Measurements from ENCODE around the gene PRKAG2.

Gene PRKAG2

DNA sequence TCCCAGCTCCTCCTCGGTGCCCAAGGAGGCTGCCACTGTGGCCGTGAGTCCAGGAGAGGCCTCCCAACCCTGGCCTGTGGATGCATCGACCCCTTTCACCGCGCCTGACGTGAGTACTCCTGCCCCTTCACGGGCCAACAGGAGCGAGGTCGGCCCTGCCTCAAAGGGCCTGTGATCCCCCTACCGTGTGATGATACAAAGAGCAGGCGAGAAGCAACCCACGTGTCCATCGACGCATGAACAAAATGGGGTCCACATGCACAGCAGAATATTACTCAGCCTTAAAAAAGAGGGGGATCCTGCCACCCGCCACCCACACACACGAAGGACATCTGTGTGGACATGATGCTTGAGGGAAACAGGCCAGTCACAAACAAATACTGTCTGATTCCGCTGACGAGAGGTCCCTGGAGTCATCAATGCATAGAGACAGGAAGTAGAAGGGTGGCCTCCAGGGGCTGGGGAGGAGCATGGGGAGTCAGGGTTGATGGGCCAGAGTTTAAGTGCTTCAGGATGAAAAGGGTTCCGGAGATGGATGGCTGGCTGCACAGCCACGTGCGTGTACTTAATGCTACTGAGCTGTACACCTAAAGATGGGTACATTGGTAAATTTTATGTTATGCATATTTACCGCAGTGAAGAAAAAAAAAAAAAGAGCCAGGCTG, 151.9 kb downstream of the PRKAG2 start:
- FAIRE-seq (peak; percentile 55), DNase-seq (ENCODE audit: extremely low spot score, insufficient read length, low read depth) (no peak)

DNA sequence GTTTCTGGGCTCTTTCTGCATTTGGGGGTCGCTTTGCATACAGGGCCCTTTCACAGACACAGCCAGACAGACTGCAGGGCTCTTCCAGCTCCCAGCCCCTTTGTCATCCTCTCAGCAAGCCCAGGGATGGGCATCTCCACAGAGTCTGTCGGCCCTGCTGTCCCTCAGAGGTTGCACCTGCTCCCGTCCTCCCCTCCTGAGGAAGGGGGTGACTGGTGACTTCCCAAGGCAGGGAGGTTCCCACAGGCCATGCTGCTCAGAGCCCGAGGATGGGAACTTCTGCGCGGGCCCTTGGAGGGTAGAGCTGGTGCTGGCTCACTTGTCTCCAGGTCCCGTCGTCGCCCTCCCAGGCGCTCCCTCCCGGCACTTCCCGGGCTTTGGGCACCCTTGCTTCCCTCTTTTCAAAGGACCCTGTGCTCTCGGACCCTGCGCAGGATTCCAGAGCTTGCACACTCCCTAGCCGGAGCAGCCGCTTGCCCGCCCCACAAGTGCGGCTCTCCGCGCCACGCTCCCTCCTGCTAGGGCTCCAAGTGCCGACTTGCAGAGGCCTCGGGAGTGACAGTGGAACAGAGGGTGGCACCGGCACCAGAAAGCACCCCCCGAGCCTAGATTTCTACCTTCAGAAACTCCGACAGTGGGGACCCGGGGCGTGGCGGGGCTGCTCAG, 152.5 kb downstream of the PRKAG2 start:
- FAIRE-seq = no peak
- DNase-seq (ENCODE audit: extremely low spot score, insufficient read length, low read depth) = no peak

GRCh38 chr7:151723321-151723720, 153.6 kb downstream of the PRKAG2 start:
- FAIRE-seq (no peak), DNase-seq (ENCODE audit: extremely low spot score, insufficient read length, low read depth) (no peak)

GRCh38 chr7:151722533-151722932, 154.4 kb downstream of the PRKAG2 start:
- no peak for DNase-seq (ENCODE audit: extremely low spot score, insufficient read length, low read depth)
- FAIRE-seq = no peak

GRCh38 chr7:151721694-151722093, 155.2 kb downstream of the PRKAG2 start:
- DNase-seq (ENCODE audit: extremely low spot score, insufficient read length, low read depth) (no peak), FAIRE-seq (no peak)

GRCh38 chr7:151721236-151721635, 155.7 kb downstream of the PRKAG2 start:
- DNase-seq (ENCODE audit: extremely low spot score, insufficient read length, low read depth) (no peak), FAIRE-seq (no peak)

GRCh38 chr7:151720280-151720679, 156.6 kb downstream of the PRKAG2 start:
- no peak for DNase-seq (ENCODE audit: extremely low spot score, insufficient read length, low read depth)
- FAIRE-seq = no peak

GRCh38 chr7:151719897-151720242, 157.0 kb downstream of the PRKAG2 start:
- DNase-seq (ENCODE audit: extremely low spot score, insufficient read length, low read depth) = no peak
- no peak for FAIRE-seq

- no peak for FAIRE-seq
Observed at GRCh38 chr7:151719031-151719896, 157.7 kb downstream of the PRKAG2 start.

DNA sequence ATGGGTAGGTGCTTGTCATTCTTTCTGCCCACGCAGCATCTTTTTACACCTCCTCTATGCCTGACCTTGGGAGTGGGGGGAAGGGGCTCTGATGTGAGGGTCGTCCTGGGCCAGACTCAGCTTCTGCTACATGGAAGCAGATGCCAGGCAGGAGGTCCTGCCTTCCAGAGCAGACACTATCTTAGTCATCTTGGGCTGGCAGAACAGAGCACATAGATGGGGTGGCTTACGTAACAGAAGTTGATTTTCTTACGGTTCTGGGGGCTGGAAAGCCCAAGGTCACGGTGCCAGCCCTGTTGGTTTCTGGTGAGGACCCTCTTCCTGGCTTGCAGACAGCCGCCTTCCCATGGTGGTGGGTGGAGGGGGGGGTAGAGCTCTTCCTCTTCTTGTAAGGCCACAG, 159.0 kb downstream of the PRKAG2 start:
- FAIRE-seq (no peak), DNase-seq (ENCODE audit: extremely low spot score, insufficient read length, low read depth) (no peak)

More at GRCh38 chr7:151719031-151719896, 157.7 kb downstream of the PRKAG2 start:
- no peak for DNase-seq (ENCODE audit: extremely low spot score, insufficient read length, low read depth)

- FAIRE-seq (no peak), DNase-seq (ENCODE audit: extremely low spot score, insufficient read length, low read depth) (no peak)
Observed at GRCh38 chr7:151717415-151717814, 159.5 kb downstream of the PRKAG2 start.

- DNase-seq (ENCODE audit: extremely low spot score, insufficient read length, low read depth) (no peak), FAIRE-seq (no peak)
Observed at GRCh38 chr7:151716323-151716722, 160.6 kb downstream of the PRKAG2 start.

DNA sequence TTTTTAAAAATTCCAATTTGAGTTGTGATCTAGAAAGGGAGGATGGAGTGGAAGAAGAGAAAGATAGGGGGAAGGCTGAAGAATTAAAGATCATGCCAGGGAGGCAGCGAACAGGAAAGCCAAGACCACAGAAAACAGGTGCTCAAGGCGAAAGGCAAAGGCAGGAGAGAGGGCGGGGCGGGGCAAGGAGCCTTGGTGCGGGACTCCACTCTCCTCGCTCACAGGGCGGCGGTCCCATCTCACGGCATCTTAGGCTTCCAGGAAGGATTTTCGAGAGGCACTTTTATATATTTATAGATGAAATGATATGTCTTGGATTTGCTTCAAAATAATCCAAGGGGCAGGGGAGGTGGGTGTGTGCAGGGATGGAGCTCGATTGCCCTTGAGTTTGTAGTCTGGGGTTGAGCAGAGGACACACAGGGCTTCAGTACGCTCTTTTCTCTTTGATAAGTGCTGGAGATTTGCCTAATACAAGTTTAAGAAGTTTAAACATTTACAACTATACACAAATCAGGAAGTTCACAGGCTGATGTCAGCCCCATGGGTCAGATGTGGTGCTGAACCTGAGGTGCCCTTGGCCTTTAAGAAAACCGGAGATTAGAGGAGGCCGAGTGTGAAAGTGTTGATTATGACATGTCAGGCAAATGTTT, 161.1 kb downstream of the PRKAG2 start:
- DNase-seq (ENCODE audit: extremely low spot score, insufficient read length, low read depth) (no peak), FAIRE-seq (peak; percentile 76)

- DNase-seq (ENCODE audit: extremely low spot score, insufficient read length, low read depth) = no peak
- no peak for FAIRE-seq
Observed at GRCh38 chr7:151714201-151714600, 162.7 kb downstream of the PRKAG2 start.

GRCh38 chr7:151712810-151713125, 164.1 kb downstream of the PRKAG2 start:
- DNase-seq (ENCODE audit: extremely low spot score, insufficient read length, low read depth) (no peak), FAIRE-seq (no peak)

DNA sequence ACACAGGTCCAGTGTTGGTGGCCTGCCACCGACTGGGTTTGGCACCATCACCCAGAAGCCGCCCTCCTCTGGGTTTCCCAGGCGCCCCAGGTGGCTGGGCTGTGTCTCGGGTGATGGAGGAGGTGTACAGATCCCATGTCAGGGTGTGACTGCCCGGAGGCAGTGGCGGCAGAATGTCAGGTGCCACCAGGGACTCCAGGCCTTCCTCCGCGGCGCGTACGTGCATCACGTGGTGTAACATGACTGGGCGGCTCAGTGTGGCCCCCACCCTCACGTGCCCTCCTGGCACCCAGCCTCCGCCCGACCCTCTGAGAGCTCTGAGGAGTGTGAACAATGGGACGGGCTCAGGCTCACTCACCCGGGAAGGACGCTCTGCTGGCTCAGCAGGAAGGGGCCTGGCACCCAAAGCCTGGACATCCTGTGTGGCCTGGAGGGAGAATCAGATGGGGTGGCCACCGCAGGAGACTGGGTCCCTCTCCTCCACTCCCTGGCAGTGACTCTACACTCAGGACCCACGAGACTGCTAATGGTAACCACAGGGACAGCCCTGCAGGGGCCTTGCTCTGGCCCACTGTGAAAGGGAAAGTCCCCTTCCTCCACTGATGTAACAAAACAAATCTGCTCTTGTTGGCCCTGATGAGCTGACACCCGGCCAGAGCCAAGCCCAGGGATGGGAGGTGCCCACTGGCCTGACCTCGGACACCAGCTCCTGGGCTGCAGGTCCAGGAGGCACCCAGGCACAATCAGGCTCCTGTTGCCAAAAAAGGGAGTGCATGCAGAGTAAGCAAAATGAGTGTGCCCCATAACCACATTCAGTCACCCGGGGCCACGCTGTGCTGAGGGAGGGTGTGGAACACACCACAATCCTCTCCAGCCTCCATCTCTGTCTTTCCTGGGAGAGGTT, 164.8 kb downstream of the PRKAG2 start:
- FAIRE-seq = no peak
- no peak for DNase-seq (ENCODE audit: extremely low spot score, insufficient read length, low read depth)

- no peak for DNase-seq (ENCODE audit: extremely low spot score, insufficient read length, low read depth)
- no peak for FAIRE-seq
Observed at GRCh38 chr7:151711435-151711872, 165.5 kb downstream of the PRKAG2 start.

DNA sequence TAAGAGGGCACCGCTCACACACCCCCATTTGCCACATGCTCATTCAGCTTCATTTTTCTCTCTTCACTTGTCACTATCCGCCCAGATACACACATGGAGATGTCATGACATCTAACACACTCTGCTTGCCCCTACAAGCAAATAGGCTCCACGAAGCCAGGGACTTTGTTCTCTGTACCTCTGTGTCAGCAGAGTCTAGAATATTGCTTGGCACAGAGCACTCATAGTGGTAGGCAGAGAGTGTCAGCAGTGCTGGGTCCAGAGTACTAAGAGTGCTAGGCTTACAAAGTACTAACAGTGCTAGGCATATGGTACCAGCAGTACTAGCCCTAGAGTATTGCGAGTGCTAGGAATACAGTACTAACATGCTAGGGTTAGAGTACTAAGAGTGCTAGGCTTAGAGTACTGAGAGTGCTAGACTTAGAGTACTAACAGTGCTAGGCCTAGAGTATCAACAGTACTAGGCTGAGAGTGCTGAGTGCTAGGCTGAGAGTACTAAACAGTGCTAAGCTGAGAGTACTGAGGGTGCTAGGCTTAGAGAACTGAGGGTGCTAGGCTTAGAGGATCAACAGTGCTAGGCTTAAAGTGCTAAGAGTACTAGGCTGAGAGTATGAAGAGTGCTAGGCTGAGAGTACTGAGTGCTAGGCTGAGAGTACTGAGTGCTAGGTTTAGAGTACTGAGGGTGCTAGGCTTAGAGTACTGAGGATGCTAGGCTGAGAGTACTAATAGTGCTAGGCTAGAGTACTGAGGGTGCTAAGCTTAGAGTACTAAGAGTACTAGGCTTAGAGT, 166.1 kb downstream of the PRKAG2 start:
- FAIRE-seq (no peak), DNase-seq (ENCODE audit: extremely low spot score, insufficient read length, low read depth) (no peak)

DNA sequence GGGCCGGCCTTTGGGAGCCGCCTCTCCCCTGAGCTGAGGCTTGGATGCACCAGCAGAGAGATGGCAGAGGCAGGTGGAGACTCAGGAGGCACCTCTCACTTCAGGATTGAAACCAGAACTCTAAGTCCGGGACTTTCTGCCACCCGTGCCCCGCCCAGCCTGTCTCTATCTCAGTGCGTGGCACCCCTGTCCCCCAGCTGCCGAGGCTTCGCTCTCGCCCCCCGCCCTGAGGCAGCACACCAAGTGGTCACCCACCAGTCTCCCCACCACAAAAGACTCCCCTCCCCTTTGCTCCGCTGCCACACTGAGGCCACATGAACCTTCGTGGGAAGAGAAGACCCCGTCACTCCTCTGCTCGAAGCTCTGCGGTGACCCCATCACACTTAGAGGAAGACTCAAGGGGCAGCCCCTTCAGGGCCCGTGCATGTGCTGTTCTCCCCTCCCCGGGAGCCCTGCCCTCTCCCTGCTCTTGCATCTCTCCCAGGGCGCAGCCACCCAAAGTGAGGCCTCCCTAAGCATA, 166.7 kb downstream of the PRKAG2 start:
- DNase-seq (ENCODE audit: extremely low spot score, insufficient read length, low read depth) (no peak), FAIRE-seq (no peak)

All from GM18507 (cell line).